ENCODE data around the gene ALG2. TPM values are rescaled to one million over a fixed set of nuclear protein-coding genes. Genes with fewer than 3 reads are reported as not detected.

The ALG2 gene
- total and polyA plus RNA-seq, 9 of the 15 experiments (the other 6 are each of a cell fraction or from before 2014, with no cell fraction given) = 4.9 to 41.9 (median 20.2) TPM

- TF ChIP-seq MNT (conservative IDR thresholded peaks at IDR 0.05) (no peak), ZNF277 (CRISPR knock-in tag; IDR thresholded peaks at IDR 0.05; ENCODE audit: borderline replicate concordance) (no peak), FOXP4 (CRISPR knock-in tag; IDR thresholded peaks at IDR 0.05; ENCODE audit: borderline replicate concordance) (no peak), NFE2 (IDR thresholded peaks at IDR 0.05; ENCODE audit: low read depth) (peak; percentile 68), DIDO1 (tag; IDR thresholded peaks at IDR 0.05; ENCODE audit: low read depth) (no peak), HDAC3 (IDR thresholded peaks at IDR 0.05; ENCODE audit: borderline replicate concordance, partially characterized antibody) (no peak), MBD1 (CRISPR knock-in tag; IDR thresholded peaks at IDR 0.05) (no peak), SAFB (IDR thresholded peaks at IDR 0.05; ENCODE audit: borderline replicate concordance, low read depth, low read length) (no peak), ZNF586 (CRISPR knock-in tag; conservative IDR thresholded peaks at IDR 0.05) (no peak), SMARCA5 (IDR thresholded peaks at IDR 0.05) (no peak), ETV1 (tag; conservative IDR thresholded peaks at IDR 0.05; ENCODE audit: low read depth) (no peak), ZBTB9 (CRISPR knock-in tag; IDR thresholded peaks at IDR 0.05) (no peak), MEIS2 (IDR thresholded peaks at IDR 0.05; ENCODE audit: partially characterized antibody) (no peak), POLR2H (tag; IDR thresholded peaks at IDR 0.05; ENCODE audit: low read depth) (no peak)
These were observed 32.2 kb upstream of the ALG2 start (continued) for GRCh38 chr9:99253772-99254431.
